Aorta (tissue), 5 donors: ENCODE results near the gene LYZL4. TPM values are rescaled to one million over a fixed set of nuclear protein-coding genes. Genes with fewer than 3 reads are reported as not detected.
A peak's percentile ranks its signal among the peaks of the same experiment; 100 is the strongest.

Experiments used
- ATAC-seq: fragments of 200-7000 bp; cut with Tn5 transposase; one replicate; pipeline ENCODE4 v1.9.1; 2022; ENCODE audit warnings: moderate library complexity; ENCODE audit not compliant: low FRiP score
- DNase-seq, 2 donors: peaks; one replicate each; pipeline ENCODE4 v3.0.0-alpha.2; 2020
- H3K27ac ChIP-seq, 2 donors: one replicate each; pipeline ENCODE4 v1.5.1; 2013; ENCODE audit warnings: low read length in 2 of 2, mild to moderate bottlenecking in 2 of 2, moderate library complexity in 2 of 2, control low read depth in 1 of 2, inconsistent platforms in 1 of 2, low read depth in 1 of 2
- H3K27me3 ChIP-seq, 2 donors: one replicate each; pipeline ENCODE4 v1.6.1; 2013; ENCODE audit warnings: control low read depth in 1 of 2, low read length in 1 of 2, mild to moderate bottlenecking in 1 of 2, moderate library complexity in 1 of 2; ENCODE audit not compliant: insufficient read depth in 2 of 2, control insufficient read depth in 1 of 2
- H3K36me3 ChIP-seq, 2 donors: one replicate each; pipeline ENCODE4 v1.6.1; 2013; ENCODE audit warnings: control low read depth in 1 of 2, low read length in 1 of 2, mild to moderate bottlenecking in 1 of 2; ENCODE audit not compliant: insufficient read depth in 2 of 2, control insufficient read depth in 1 of 2
- H3K4me1 ChIP-seq, 2 donors: one replicate each; pipeline ENCODE4 v1.6.1; 2013; ENCODE audit warnings: low read length in 2 of 2, control low read depth in 1 of 2, mild to moderate bottlenecking in 1 of 2, moderate library complexity in 1 of 2; ENCODE audit not compliant: insufficient read depth in 2 of 2, control insufficient read depth in 1 of 2
- H3K4me3 ChIP-seq, 2 donors: one replicate each; pipeline ENCODE4 v1.5.1; 2013; ENCODE audit warnings: low read length in 2 of 2, control low read depth in 1 of 2, mild to moderate bottlenecking in 1 of 2
- H3K9me3 ChIP-seq: one replicate; pipeline ENCODE4 v1.6.1; 2013; ENCODE audit warnings: mild to moderate bottlenecking, low read length; ENCODE audit not compliant: control insufficient read depth
- WGBS, 2 donors: extraction: QIAGEN DNeasy Blood & Tissue Kit; methylation state at CpG; one replicate each; pipeline ENCODE4 v1.1.7; 2013; 5-methylcytosine and 5-hydroxymethylcytosine counted together
- intact Hi-C, 2 donors: fragments of 100-400 bp; cut with DNase I; formaldehyde crosslinking; loops; one replicate each; pipeline versions ENCODE4 v1.14.2 to v1.15.0; 2022
- polyA plus RNA-seq, 2 donors: library from polyadenylated mRNA; stranded (reverse); fragments of 200-250 nt; gene quantifications; one replicate each; pipeline ENCODE4 v1.2.3, GENCODE V29; 2013
- total RNA-seq, 2 donors: library from RNA; stranded (reverse); fragmentation: NEBNext Ultra II Directional; extraction: Animal tissue kit (Norgen Biotek cat#: 25700); gene quantifications; one replicate each; pipeline ENCODE4 v1.2.1, GENCODE V29; 2021
- donor health status: healthy with polysubstance abuse.
- donor health status: Bipolar disorder and iron deficiency.
- donor health status: DM: no; HTN: no; CAD: no.
- donor health status: DM: no; HTN: no; CAD: no.
- donor health status: DM: yes; HTN: yes; CAD: no.

The LYZL4 gene
- total and polyA plus RNA-seq, 4 donors, result not detected

GRCh38 chr3:42397644-42398043 is 12.8 kb downstream of the LYZL4 start:
- WGBS, 2 donors, result 88 to 89% methylated on average over 8 of the region's 8 CpGs
- H3K4me1 ChIP-seq, result no peaks in the 10 kb centered on the region
- intact Hi-C loops, result no loop called here

GRCh38 chr3:42394579-42395288 is 15.7 kb downstream of the LYZL4 start:
- 75 to 79% methylated on average over 12 of the region's 12 CpGs for WGBS, 2 donors
- Histone ChIP-seq H3K4me1 (no peaks in the 10 kb centered on the region), H3K9me3 (no peaks in the 10 kb centered on the region), H3K27me3 (no peaks in the 10 kb centered on the region), H3K27ac (no peak overlapping the region), H3K36me3 (no peaks in the 10 kb centered on the region), H3K4me3 (no peak overlapping the region)
- intact Hi-C loops, result no loop called here
- ATAC-seq, result no peak
- DNase-seq, result no peak

More at GRCh38 chr3:42397644-42398043, 12.8 kb downstream of the LYZL4 start:
- ATAC-seq, result no peak
- Histone ChIP-seq H3K27ac (no peak overlapping the region), H3K27me3 (no peaks in the 10 kb centered on the region), H3K36me3 (no peaks in the 10 kb centered on the region), H3K9me3 (no peaks in the 10 kb centered on the region), H3K4me3 (no peak overlapping the region)
- no peak for DNase-seq

- H3K27ac ChIP-seq, result no peak overlapping the region
- ATAC-seq (no peak), DNase-seq (no peak)
- no peaks in the 10 kb centered on the region for H3K27me3 ChIP-seq
- WGBS, 2 donors, result 41 to 43% methylated on average over 10 of the region's 10 CpGs
- no peaks in the 10 kb centered on the region for H3K9me3 ChIP-seq
- H3K4me3 ChIP-seq, result no peak overlapping the region
- H3K36me3 ChIP-seq, result no peaks in the 10 kb centered on the region
- intact Hi-C loops, result no loop called here
- H3K4me1 ChIP-seq, result no peaks in the 10 kb centered on the region
These were observed 22.4 kb downstream of the LYZL4 start for GRCh38 chr3:42387802-42388651.

- ATAC-seq (no peak), DNase-seq (no peak)
- Histone ChIP-seq H3K36me3 (no peaks in the 10 kb centered on the region), H3K27ac (no peak overlapping the region), H3K27me3 (no peaks in the 10 kb centered on the region), H3K9me3 (no peaks in the 10 kb centered on the region), H3K4me3 (no peak overlapping the region), H3K4me1 (peaks cover 0 to 2% of the 10 kb centered on the region in 2 donors)
- intact Hi-C loops, result no loop called here
- WGBS, 2 donors, result 74 to 82% methylated on average over 6 of the region's 6 CpGs
These were observed 28.8 kb downstream of the LYZL4 start for GRCh38 chr3:42381551-42382082.

GRCh38 chr3:42377681-42378080 is 32.7 kb downstream of the LYZL4 start:
- H3K4me3 ChIP-seq, result no peak overlapping the region
- DNase-seq (no peak), ATAC-seq (no peak)
- H3K27ac ChIP-seq, result no peak overlapping the region
- WGBS, 2 donors, result 92 to 93% methylated on average over 2 of the region's 2 CpGs
- intact Hi-C loops, result no loop called here
- H3K4me1 ChIP-seq, result peaks cover 0 to 2% of the 10 kb centered on the region in 2 donors
- H3K27me3 ChIP-seq, result no peaks in the 10 kb centered on the region
- no peaks in the 10 kb centered on the region for H3K36me3 ChIP-seq
- no peaks in the 10 kb centered on the region for H3K9me3 ChIP-seq

GRCh38 chr3:42376344-42376798 is 34.0 kb downstream of the LYZL4 start:
- intact Hi-C loops, result no loop called here
- Histone ChIP-seq H3K36me3 (no peaks in the 10 kb centered on the region), H3K27ac (no peak overlapping the region), H3K4me3 (no peak overlapping the region), H3K9me3 (no peaks in the 10 kb centered on the region), H3K27me3 (no peaks in the 10 kb centered on the region), H3K4me1 (peaks cover 0 to 2% of the 10 kb centered on the region in 2 donors)
- ATAC-seq (no peak), DNase-seq (peak in 1 of 2 donors; percentile 61)
- 60 to 62% methylated on average over 4 of the region's 4 CpGs for whole genome bisulfite sequencing, 2 donors

GRCh38 chr3:42375121-42375800 is 35.1 kb downstream of the LYZL4 start:
- no peak for DNase-seq

GRCh38 chr3:42371776-42372175 is 38.6 kb downstream of the LYZL4 start:
- peak in 1 of 2 donors; percentile 45 for DNase-seq
- no peak overlapping the region for H3K27ac ChIP-seq
- H3K27me3 ChIP-seq, result no peaks in the 10 kb centered on the region
- H3K9me3 ChIP-seq, result no peaks in the 10 kb centered on the region
- no peak overlapping the region for H3K4me3 ChIP-seq
- H3K36me3 ChIP-seq, result no peaks in the 10 kb centered on the region
- no peaks in the 10 kb centered on the region for H3K4me1 ChIP-seq
- intact Hi-C loops, result no loop called here
- ATAC-seq, result no peak
- 15 to 32% methylated on average over 3 of the region's 3 CpGs for WGBS, 2 donors

More at GRCh38 chr3:42375121-42375800, 35.1 kb downstream of the LYZL4 start:
- Histone ChIP-seq H3K36me3 (no peaks in the 10 kb centered on the region), H3K4me1 (peaks cover 0 to 2% of the 10 kb centered on the region in 2 donors), H3K9me3 (no peaks in the 10 kb centered on the region), H3K27me3 (no peaks in the 10 kb centered on the region), H3K4me3 (no peak overlapping the region), H3K27ac (no peak overlapping the region)
- intact Hi-C loops, result no loop called here
- no peak for ATAC-seq
- 63 to 69% methylated on average over 6 of the region's 6 CpGs for WGBS, 2 donors
